ENCODE measurements around the gene RPRD1B. TPM values are rescaled to one million over a fixed set of nuclear protein-coding genes. Genes with fewer than 3 reads are reported as not detected.

The RPRD1B gene
- total and polyA plus RNA-seq, 2 of the 4 experiments (the other 2 are of a cell fraction), result 8.4 to 9.9 TPM

- Histone ChIP-seq H2BK20ac (ENCODE audit: low read depth, low read length) (no peak overlapping the region), H3K27me3 (ENCODE audit: control insufficient read depth, insufficient read depth, low read length) (no peaks in the 10 kb centered on the region), H2AFZ (replicated peaks; ENCODE audit: low read length, poor library complexity) (no peak overlapping the region), H3K4me1 (ENCODE audit: control insufficient read depth, insufficient read depth, low read length) (peaks cover 3% of the 10 kb centered on the region; the same call in 1 of the 2 replicates), H2BK5ac (ENCODE audit: low read depth, low read length, poor library complexity, severe bottlenecking) (no peak overlapping the region), H3K56ac (ENCODE audit: extremely low read depth, insufficient read depth, low read length) (no peak overlapping the region), H2AK5ac (ENCODE audit: low read depth, low read length) (no peak overlapping the region), H3K36me3 (ENCODE audit: control insufficient read depth, insufficient read depth, low read length) (no peaks in the 10 kb centered on the region), H4K8ac (ENCODE audit: low read depth in 2 of 2, low read length in 2 of 2) (no peak overlapping the region), H3K4me2 (ENCODE audit: low read depth, low read length) (no peak overlapping the region), H3K27ac (ENCODE audit: insufficient read depth, low read length) (no peak overlapping the region), H3K9ac (ENCODE audit: low read depth, low read length) (no peak overlapping the region), H2BK120ac (ENCODE audit: low read depth, low read length) (no peak overlapping the region), H3K9me1 (ENCODE audit: insufficient read depth, low read length) (peaks cover 7% of the 10 kb centered on the region; the same call in 1 of the 2 replicates), H3K9me3 (ENCODE audit: control insufficient read depth, insufficient read depth, low read length) (no peaks in the 10 kb centered on the region), H3K23ac (ENCODE audit: low read depth, low read length) (no peak overlapping the region), H3K4ac (ENCODE audit: low read depth, low read length) (no peak overlapping the region), H3K18ac (ENCODE audit: low read depth, low read length) (no peak overlapping the region), H4K5ac (ENCODE audit: low read depth, low read length) (no peak overlapping the region), H4K91ac (ENCODE audit: insufficient read depth, low read depth, low read length) (no peak overlapping the region), H3K14ac (replicated peaks; ENCODE audit: low read depth, low read length) (no peak overlapping the region), H4K20me1 (ENCODE audit: insufficient read depth, low read length) (no peaks in the 10 kb centered on the region), H2BK15ac (ENCODE audit: low read depth, low read length) (no peak overlapping the region), H2AK9ac (replicated peaks; ENCODE audit: low read depth, low read length, poor library complexity) (no peak overlapping the region), H3K79me1 (ENCODE audit: low read depth in 1 of 2, low read length in 2 of 2) (no peaks in the 10 kb centered on the region), H3K4me3 (ENCODE audit: insufficient read depth, low read depth, low read length) (no peak overlapping the region)
- intact Hi-C loops (cut with micrococcal nuclease), result no loop called here
- ATAC-seq (ENCODE audit: low read depth), result no peak
- in situ Hi-C loops (cut with MboI; ENCODE audit: low sequenced_read_pairs), result no loop called here
- POLR2A ChIA-PET (ENCODE audit: unreplicated experiment), result interaction anchor here (0.8 kb wide), 1 partner anchor 10 kb away, joined by 4 read pairs; no protein-coding TSS in a partner anchor
- no peak for TF ChIP-seq CHD1 (IDR thresholded peaks at IDR 0.05; ENCODE audit: low read depth, low read length)
- no peak for TF ChIP-seq CTCF (conservative IDR thresholded peaks at IDR 0.05; ENCODE audit: low read depth, low read length)
- no peak for TF ChIP-seq RAD21 (IDR thresholded peaks at IDR 0.05; ENCODE audit: low read length)
- TF ChIP-seq, protein P1, sequence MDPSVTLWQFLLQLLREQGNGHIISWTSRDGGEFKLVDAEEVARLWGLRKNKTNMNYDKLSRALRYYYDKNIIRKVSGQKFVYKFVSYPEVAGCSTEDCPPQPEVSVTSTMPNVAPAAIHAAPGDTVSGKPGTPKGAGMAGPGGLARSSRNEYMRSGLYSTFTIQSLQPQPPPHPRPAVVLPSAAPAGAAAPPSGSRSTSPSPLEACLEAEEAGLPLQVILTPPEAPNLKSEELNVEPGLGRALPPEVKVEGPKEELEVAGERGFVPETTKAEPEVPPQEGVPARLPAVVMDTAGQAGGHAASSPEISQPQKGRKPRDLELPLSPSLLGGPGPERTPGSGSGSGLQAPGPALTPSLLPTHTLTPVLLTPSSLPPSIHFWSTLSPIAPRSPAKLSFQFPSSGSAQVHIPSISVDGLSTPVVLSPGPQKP (IDR thresholded peaks at IDR 0.05; ENCODE audit: borderline replicate concordance, low read depth, low read length), result no peak
- TF ChIP-seq RCOR1 (IDR thresholded peaks at IDR 0.05; ENCODE audit: insufficient replicate concordance, low read length), result no peak
- TF ChIP-seq NFE2L2 (IDR thresholded peaks at IDR 0.05; ENCODE audit: low read depth, low read length), result no peak
- TF ChIP-seq MAZ (IDR thresholded peaks at IDR 0.05; ENCODE audit: borderline replicate concordance, low read depth, low read length), result no peak
- no peak for TF ChIP-seq CEBPB (IDR thresholded peaks at IDR 0.05; ENCODE audit: low read depth, low read length)
- no peak for TF ChIP-seq MAFK (IDR thresholded peaks at IDR 0.05; ENCODE audit: low read depth, low read length)
- no peak for TF ChIP-seq BHLHE40 (IDR thresholded peaks at IDR 0.05; ENCODE audit: low read depth, low read length)
- no peak for TF ChIP-seq MXI1 (IDR thresholded peaks at IDR 0.05; ENCODE audit: borderline replicate concordance, low read depth, low read length)
- no peak for TF ChIP-seq POLR2A (IDR thresholded peaks at IDR 0.05; ENCODE audit: low read depth, low read length)
- TF ChIP-seq RFX5 (IDR thresholded peaks at IDR 0.05; ENCODE audit: low read depth, low read length), result no peak
- TF ChIP-seq USF2 (IDR thresholded peaks at IDR 0.05; ENCODE audit: low read depth, low read length), result no peak
- no CpG with 5 or more reads among the region's 1 CpG for WGBS, 2 experiments (ENCODE audit: extremely low coverage in 2 of 2, insufficient read length in 1 of 2)
- no TSS peak for BruUV-seq (replicated peaks)
- dilution Hi-C loops (cut with HindIII; ENCODE audit: low sequenced_read_pairs, unreplicated experiment), result no loop called here
- no peak for DNase-seq
- CTCF ChIA-PET, result no interaction called here
These were observed 70.7 kb downstream of the RPRD1B start for GRCh38 chr20:38104285-38104684.

Measured in IMR-90 (cell line).